GM18868 (cell line): ENCODE data around the gene PHF21A.
"Not testable (repeated sequence)": the region's sequence is repeated elsewhere in the genome, so short reads cannot be mapped to it uniquely, and the experiment has no call there.

ENCODE experiments used
- ATAC-seq: cut with Tn5 transposase; IDR thresholded peaks from one replicate; pipeline ENCODE4 v1.9.1; 2021; ENCODE audit warnings: mild to moderate bottlenecking, moderate library complexity; ENCODE audit not compliant: unreplicated experiment

The PHF21A gene

GRCh38 chr11:46038529-46038928, 82.7 kb downstream of the PHF21A start:
- no peak for ATAC-seq

GRCh38 chr11:46036969-46037368, 84.3 kb downstream of the PHF21A start:
- no peak for ATAC-seq

GRCh38 chr11:46036009-46036408, 85.2 kb downstream of the PHF21A start:
- ATAC-seq = no peak

DNA sequence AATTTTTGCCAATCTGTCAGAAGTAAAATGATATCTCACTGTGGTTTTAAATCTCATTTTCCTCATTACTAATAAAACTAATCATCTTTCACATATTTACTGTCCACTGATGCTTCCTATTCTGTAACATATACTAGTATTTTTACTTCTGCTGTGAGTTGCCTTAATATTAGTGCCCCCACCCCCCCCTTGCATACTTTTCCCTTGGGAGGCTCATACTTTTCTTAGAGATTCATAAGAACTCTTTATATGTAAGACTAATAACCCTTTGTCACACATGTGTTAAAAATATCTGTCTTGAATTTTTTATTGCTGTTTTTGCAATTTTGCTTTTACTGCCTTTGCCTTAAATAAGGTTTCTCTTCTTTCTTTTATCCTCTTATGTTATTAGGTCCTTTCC, 87.2 kb downstream of the PHF21A start:
- ATAC-seq = no peak

- ATAC-seq = no peak
Observed at GRCh38 chr11:46026606-46027293, 94.5 kb downstream of the PHF21A start.

- ATAC-seq = no peak
Observed at GRCh38 chr11:46020084-46020599, 101.1 kb downstream of the PHF21A start.

- ATAC-seq = no peak
Observed at GRCh38 chr11:46018651-46019050, 102.6 kb downstream of the PHF21A start.

- no peak for ATAC-seq
Observed at GRCh38 chr11:46017341-46017740, 103.9 kb downstream of the PHF21A start.

DNA sequence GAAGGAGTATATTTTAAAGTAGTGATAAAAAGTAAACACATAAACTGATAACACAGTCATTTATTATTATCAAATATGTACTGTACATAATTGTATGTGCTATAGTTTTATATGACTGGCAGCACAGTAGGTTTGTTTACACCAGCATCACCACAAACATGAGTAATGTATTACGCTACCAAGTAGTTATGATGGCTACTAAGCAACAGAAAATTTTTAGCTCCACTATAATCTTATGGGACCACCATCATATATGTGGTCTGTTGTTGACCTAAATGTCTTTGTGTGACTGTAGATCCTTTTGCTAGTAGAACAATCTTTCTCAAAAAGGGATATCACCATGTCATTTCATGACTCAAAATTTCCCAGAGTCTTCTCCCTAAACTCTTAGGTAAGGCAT, 105.3 kb downstream of the PHF21A start:
- ATAC-seq = no peak

DNA sequence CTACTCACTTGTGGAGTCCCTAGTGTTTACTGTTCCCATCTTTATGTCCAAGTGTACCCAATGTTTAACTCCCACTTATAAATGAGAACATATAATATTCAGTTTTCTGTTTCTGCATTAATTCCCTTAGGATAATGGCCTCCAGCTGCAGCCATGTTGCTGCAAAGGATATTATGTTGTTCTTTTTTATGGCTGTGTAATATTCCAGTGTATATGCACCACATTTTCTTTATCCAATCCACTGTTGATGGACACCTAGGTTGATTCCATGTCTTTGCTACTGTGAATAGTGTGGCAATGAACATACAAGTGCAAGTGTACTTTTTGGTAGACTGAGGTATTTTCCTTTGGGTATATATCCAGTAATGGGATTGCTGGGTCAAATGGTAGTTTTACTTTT, 107.1 kb downstream of the PHF21A start:
- not testable (repeated sequence) for ATAC-seq

GRCh38 chr11:46012185-46012584, 109.1 kb downstream of the PHF21A start:
- no peak for ATAC-seq

- ATAC-seq = no peak
Observed at GRCh38 chr11:46010100-46010499, 111.2 kb downstream of the PHF21A start.

- ATAC-seq = no peak
Observed at GRCh38 chr11:46009647-46010046, 111.6 kb downstream of the PHF21A start.

- ATAC-seq = no peak
Observed at GRCh38 chr11:46006418-46007070, 114.7 kb downstream of the PHF21A start.

- no peak for ATAC-seq
Observed at GRCh38 chr11:46003572-46003971, 117.7 kb downstream of the PHF21A start.

DNA sequence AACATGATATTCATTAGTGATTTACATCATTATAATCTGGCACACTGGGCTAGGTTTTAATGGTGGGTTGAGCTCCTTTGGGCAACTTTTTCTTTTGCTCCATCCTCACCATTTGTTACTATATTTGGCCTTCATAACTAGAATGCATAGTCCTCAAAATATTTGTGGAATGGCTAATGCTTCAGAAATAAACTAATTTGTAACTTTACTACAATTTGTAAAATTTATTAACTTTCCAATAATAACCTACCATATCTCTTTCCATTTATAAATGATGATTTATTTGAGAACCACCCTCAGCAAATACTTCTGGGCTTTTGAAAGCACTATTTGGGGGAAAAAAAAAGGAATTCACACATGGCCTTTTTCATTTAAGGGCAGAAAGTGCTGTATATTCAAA, 119.1 kb downstream of the PHF21A start:
- ATAC-seq = no peak

GRCh38 chr11:46001448-46001914, 119.8 kb downstream of the PHF21A start:
- ATAC-seq = no peak

DNA sequence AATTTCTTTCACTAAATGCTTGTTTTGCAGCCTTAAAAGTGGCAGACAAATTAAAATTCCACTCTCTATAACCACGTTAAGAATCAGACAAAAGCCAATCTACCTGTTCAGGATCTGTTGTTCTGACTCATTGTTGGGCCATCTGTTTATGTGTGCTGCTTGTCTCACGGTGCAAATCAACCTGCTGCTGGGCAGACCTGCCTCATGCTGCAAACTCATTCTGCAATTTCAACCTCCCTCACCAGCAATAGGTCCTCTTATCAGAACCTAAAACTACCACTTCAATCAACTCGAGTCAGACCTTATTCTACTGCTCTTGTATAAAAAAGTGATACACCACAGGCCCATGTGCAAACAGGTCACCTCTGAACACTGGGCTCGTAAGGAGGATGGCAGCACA, 123.7 kb downstream of the PHF21A start:
- ATAC-seq = no peak

- no peak for ATAC-seq
Observed at GRCh38 chr11:45995342-45995734, 125.9 kb downstream of the PHF21A start.

GRCh38 chr11:45994371-45995341, 126.6 kb downstream of the PHF21A start:
- ATAC-seq = no peak

DNA sequence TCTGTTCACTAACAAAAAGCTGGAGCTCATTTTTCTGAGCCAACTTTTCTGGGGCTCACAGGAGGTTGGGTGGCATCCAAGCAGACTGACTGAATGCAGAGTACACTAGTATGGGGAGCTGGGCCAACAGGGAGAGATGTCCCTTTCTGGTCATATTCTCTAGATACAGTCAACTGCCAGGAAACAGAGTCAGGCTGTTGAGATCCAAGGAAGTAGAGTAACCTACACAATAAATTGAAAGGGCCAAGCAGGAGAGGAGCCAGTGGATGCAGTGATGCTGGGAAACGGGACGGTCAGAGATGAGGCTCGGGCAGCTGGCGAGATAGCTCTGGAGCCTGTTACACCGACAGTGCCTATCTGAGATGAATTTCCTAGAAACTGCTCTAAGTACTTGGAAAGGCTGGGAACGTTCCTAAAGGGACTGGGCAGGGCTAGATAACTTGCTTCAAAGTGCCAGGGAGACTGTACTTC, 127.7 kb downstream of the PHF21A start:
- ATAC-seq = no peak
